Activated CD4-positive, alpha-beta memory T cell treated with anti-CD3 and anti-CD28 coated beads for 36 hours (primary cell): ENCODE measurements around the gene OR10H3. TPM values are rescaled to one million over a fixed set of nuclear protein-coding genes. Genes with fewer than 3 reads are reported as not detected.
A peak's percentile ranks its signal among the peaks of the same experiment; 100 is the strongest.

Experiments used
- CTCF ChIA-PET: fragments of 350-600 bp; sonication (Branson Sonifier 250); formaldehyde crosslinking; loops from one replicate; lab custom pipeline; 2021; ENCODE audit warnings: antibody characterized with exemption, inconsistent platforms; lab: Charles Lee
- POLR2A ChIA-PET: fragments of 350-600 bp; sonication (Branson Sonifier 250); formaldehyde crosslinking; loops from one replicate; lab custom pipeline; 2021; ENCODE audit warnings: antibody characterized with exemption; lab: Charles Lee
- DNase-seq: peaks from one replicate; pipeline ENCODE4 v3.0.0-alpha.2; 2020
- H3K27ac Mint-ChIP-seq: one replicate; pipeline ENCODE4 v1.8.0; 2021; ENCODE audit warnings: mixed read lengths
- H3K27me3 Mint-ChIP-seq: one replicate; pipeline ENCODE4 v1.8.0; 2021; ENCODE audit warnings: mixed read lengths
- H3K36me3 Mint-ChIP-seq: one replicate; pipeline ENCODE4 v1.8.0; 2021; ENCODE audit warnings: mixed read lengths
- H3K4me1 Mint-ChIP-seq: one replicate; pipeline ENCODE4 v1.8.0; 2021; ENCODE audit warnings: low read depth, mixed read lengths
- H3K4me3 Mint-ChIP-seq: one replicate; pipeline ENCODE4 v1.8.0; 2021; ENCODE audit warnings: mild to moderate bottlenecking, mixed read lengths
- H3K9me3 Mint-ChIP-seq: one replicate; pipeline ENCODE4 v1.8.0; 2021; ENCODE audit warnings: mixed read lengths
- intact Hi-C: fragments of 100-400 bp; cut with micrococcal nuclease; formaldehyde crosslinking; loops from one replicate; pipeline ENCODE4 v1.15.1; 2023
- total RNA-seq, 2 experiments: library from RNA; stranded (reverse); gene quantifications; one replicate each; pipeline ENCODE4 v1.2.3, GENCODE V29; 2021

The OR10H3 gene
- not detected for total RNA-seq

- ChIA-PET POLR2A (interaction anchor here (0.7 kb wide), 1 partner anchor 101 kb away, joined by 3 read pairs; no protein-coding TSS in a partner anchor), CTCF (no interaction called here)
- peaks cover 7% of the 10 kb centered on the region for H3K36me3 Mint-ChIP-seq
- no peak within 1 kb of the TSS for H3K27ac Mint-ChIP-seq
- H3K27me3 Mint-ChIP-seq = peaks cover 10% of the 10 kb centered on the region
- no peaks in the 10 kb centered on the region for H3K4me1 Mint-ChIP-seq
- DNase-seq = no peak
- no peak within 1 kb of the TSS for H3K4me3 Mint-ChIP-seq
- intact Hi-C loops = no loop called here
- H3K9me3 Mint-ChIP-seq = peaks cover 17% of the 10 kb centered on the region
Measured at GRCh38 chr19:15737722-15738121, at the start of gene OR10H3. TSS of gene OR10H3 (plus strand) at chr19:15737985. CDS start at chr19:15741393, 3,408 bp downstream.

- intact Hi-C loops = no loop called here
- Mint-ChIP-seq H3K27ac (no peak overlapping the region), H3K9me3 (no peaks in the 10 kb centered on the region), H3K4me1 (no peaks in the 10 kb centered on the region), H3K36me3 (no peaks in the 10 kb centered on the region), H3K4me3 (no peak overlapping the region), H3K27me3 (peaks cover 11% of the 10 kb centered on the region)
- CTCF ChIA-PET = no interaction called here
- no peak for DNase-seq
- POLR2A ChIA-PET = no interaction called here
Measured at GRCh38 chr19:15696654-15697194, 41.1 kb upstream of the OR10H3 start.

- Mint-ChIP-seq H3K4me3 (no peak overlapping the region), H3K27me3 (peaks cover 22% of the 10 kb centered on the region), H3K36me3 (peaks cover 4% of the 10 kb centered on the region), H3K4me1 (no peaks in the 10 kb centered on the region), H3K9me3 (peaks cover 4% of the 10 kb centered on the region), H3K27ac (no peak overlapping the region)
- ChIA-PET CTCF (interaction anchor here (1.2 kb wide), 1 partner anchor 72 kb away, joined by 5 read pairs; no protein-coding TSS in a partner anchor), POLR2A (no interaction called here)
- intact Hi-C loops = no loop called here
- no peak for DNase-seq
Measured at GRCh38 chr19:15701757-15702533, 35.8 kb upstream of the OR10H3 start.

- intact Hi-C loops = no loop called here
- H3K36me3 Mint-ChIP-seq = peaks cover 4% of the 10 kb centered on the region
- H3K27me3 Mint-ChIP-seq = peaks cover 22% of the 10 kb centered on the region
- ChIA-PET POLR2A (no interaction called here), CTCF (interaction anchor here (0.6 to 1.2 kb wide), 2 partner anchors 73 to 1420 kb away, joined by 3 to 5 read pairs; no protein-coding TSS in a partner anchor)
- H3K9me3 Mint-ChIP-seq = peaks cover 4% of the 10 kb centered on the region
- DNase-seq = peak; percentile 33
- no peak overlapping the region for H3K4me3 Mint-ChIP-seq
- H3K4me1 Mint-ChIP-seq = no peaks in the 10 kb centered on the region
- H3K27ac Mint-ChIP-seq = no peak overlapping the region
Measured at GRCh38 chr19:15702534-15702930, 35.3 kb upstream of the OR10H3 start.

GRCh38 chr19:15714638-15715037 is 23.1 kb upstream of the OR10H3 start:
- Mint-ChIP-seq H3K9me3 (no peaks in the 10 kb centered on the region), H3K36me3 (no peaks in the 10 kb centered on the region), H3K4me3 (no peak overlapping the region), H3K4me1 (no peaks in the 10 kb centered on the region), H3K27me3 (peaks cover 6% of the 10 kb centered on the region), H3K27ac (no peak overlapping the region)
- ChIA-PET POLR2A (no interaction called here), CTCF (no interaction called here)
- intact Hi-C loops = no loop called here
- DNase-seq = no peak

GRCh38 chr19:15715642-15716041 is 22.1 kb upstream of the OR10H3 start:
- H3K9me3 Mint-ChIP-seq = no peaks in the 10 kb centered on the region
- no peak for DNase-seq
- H3K4me1 Mint-ChIP-seq = no peaks in the 10 kb centered on the region
- ChIA-PET POLR2A (no interaction called here), CTCF (no interaction called here)
- no peak overlapping the region for H3K27ac Mint-ChIP-seq
- no peak overlapping the region for H3K4me3 Mint-ChIP-seq
- H3K36me3 Mint-ChIP-seq = no peaks in the 10 kb centered on the region
- intact Hi-C loops = no loop called here
- peaks cover 9% of the 10 kb centered on the region for H3K27me3 Mint-ChIP-seq

GRCh38 chr19:15717809-15718208 is 20.0 kb upstream of the OR10H3 start:
- H3K9me3 Mint-ChIP-seq = no peaks in the 10 kb centered on the region
- intact Hi-C loops = no loop called here
- no peak for DNase-seq
- ChIA-PET CTCF (no interaction called here), POLR2A (no interaction called here)
- H3K36me3 Mint-ChIP-seq = no peaks in the 10 kb centered on the region
- no peak overlapping the region for H3K4me3 Mint-ChIP-seq
- H3K27ac Mint-ChIP-seq = no peak overlapping the region
- peaks cover 17% of the 10 kb centered on the region for H3K27me3 Mint-ChIP-seq
- no peaks in the 10 kb centered on the region for H3K4me1 Mint-ChIP-seq

- POLR2A ChIA-PET = no interaction called here
- DNase-seq = no peak
- intact Hi-C loops = no loop called here
- Mint-ChIP-seq H3K4me1 (no peaks in the 10 kb centered on the region), H3K9me3 (no peaks in the 10 kb centered on the region), H3K27ac (no peak overlapping the region), H3K36me3 (no peaks in the 10 kb centered on the region), H3K4me3 (no peak overlapping the region), H3K27me3 (peaks cover 33% of the 10 kb centered on the region)
- CTCF ChIA-PET = no interaction called here
Measured at GRCh38 chr19:15721268-15721667, 16.5 kb upstream of the OR10H3 start.

GRCh38 chr19:15722956-15723355 is 14.8 kb upstream of the OR10H3 start:
- DNase-seq = no peak
- Mint-ChIP-seq H3K4me1 (no peaks in the 10 kb centered on the region), H3K9me3 (no peaks in the 10 kb centered on the region), H3K4me3 (no peak overlapping the region), H3K27me3 (peaks cover 39% of the 10 kb centered on the region), H3K36me3 (no peaks in the 10 kb centered on the region), H3K27ac (no peak overlapping the region)
- CTCF ChIA-PET = no interaction called here
- intact Hi-C loops = no loop called here
- POLR2A ChIA-PET = no interaction called here

GRCh38 chr19:15727724-15728123 is 10.1 kb upstream of the OR10H3 start, which contains the start of gene OR10H2:
TSS of gene OR10H2 (plus strand) at chr19:15728024. CDS start at chr19:15728044, 20 bp downstream.
- H3K9me3 Mint-ChIP-seq = peaks cover 4% of the 10 kb centered on the region
- no peak for DNase-seq
- intact Hi-C loops = no loop called here
- H3K27me3 Mint-ChIP-seq = peaks cover 33% of the 10 kb centered on the region
- H3K4me1 Mint-ChIP-seq = no peaks in the 10 kb centered on the region
- ChIA-PET POLR2A (no interaction called here), CTCF (no interaction called here)
- no peak within 1 kb of the TSS for H3K27ac Mint-ChIP-seq
- no peak within 1 kb of the TSS for H3K4me3 Mint-ChIP-seq
- peaks cover 1% of the 10 kb centered on the region for H3K36me3 Mint-ChIP-seq

- Mint-ChIP-seq H3K27ac (no peak overlapping the region), H3K4me3 (no peak overlapping the region), H3K9me3 (peaks cover 4% of the 10 kb centered on the region), H3K27me3 (peaks cover 22% of the 10 kb centered on the region), H3K4me1 (no peaks in the 10 kb centered on the region), H3K36me3 (peaks cover 1% of the 10 kb centered on the region)
- ChIA-PET CTCF (no interaction called here), POLR2A (no interaction called here)
- intact Hi-C loops = no loop called here
- DNase-seq = no peak
Measured at GRCh38 chr19:15730538-15730937, 7.2 kb upstream of the OR10H3 start.

GRCh38 chr19:15732388-15732787 is 5.4 kb upstream of the OR10H3 start:
- H3K36me3 Mint-ChIP-seq = peaks cover 1% of the 10 kb centered on the region
- peaks cover 4% of the 10 kb centered on the region for H3K9me3 Mint-ChIP-seq
- no peak for DNase-seq
- no peak overlapping the region for H3K4me3 Mint-ChIP-seq
- ChIA-PET CTCF (no interaction called here), POLR2A (no interaction called here)
- no peaks in the 10 kb centered on the region for H3K4me1 Mint-ChIP-seq
- H3K27me3 Mint-ChIP-seq = peaks cover 7% of the 10 kb centered on the region
- intact Hi-C loops = no loop called here
- H3K27ac Mint-ChIP-seq = no peak overlapping the region
